ENCODE results near the gene HOXA7.

The HOXA7 gene

DNA sequence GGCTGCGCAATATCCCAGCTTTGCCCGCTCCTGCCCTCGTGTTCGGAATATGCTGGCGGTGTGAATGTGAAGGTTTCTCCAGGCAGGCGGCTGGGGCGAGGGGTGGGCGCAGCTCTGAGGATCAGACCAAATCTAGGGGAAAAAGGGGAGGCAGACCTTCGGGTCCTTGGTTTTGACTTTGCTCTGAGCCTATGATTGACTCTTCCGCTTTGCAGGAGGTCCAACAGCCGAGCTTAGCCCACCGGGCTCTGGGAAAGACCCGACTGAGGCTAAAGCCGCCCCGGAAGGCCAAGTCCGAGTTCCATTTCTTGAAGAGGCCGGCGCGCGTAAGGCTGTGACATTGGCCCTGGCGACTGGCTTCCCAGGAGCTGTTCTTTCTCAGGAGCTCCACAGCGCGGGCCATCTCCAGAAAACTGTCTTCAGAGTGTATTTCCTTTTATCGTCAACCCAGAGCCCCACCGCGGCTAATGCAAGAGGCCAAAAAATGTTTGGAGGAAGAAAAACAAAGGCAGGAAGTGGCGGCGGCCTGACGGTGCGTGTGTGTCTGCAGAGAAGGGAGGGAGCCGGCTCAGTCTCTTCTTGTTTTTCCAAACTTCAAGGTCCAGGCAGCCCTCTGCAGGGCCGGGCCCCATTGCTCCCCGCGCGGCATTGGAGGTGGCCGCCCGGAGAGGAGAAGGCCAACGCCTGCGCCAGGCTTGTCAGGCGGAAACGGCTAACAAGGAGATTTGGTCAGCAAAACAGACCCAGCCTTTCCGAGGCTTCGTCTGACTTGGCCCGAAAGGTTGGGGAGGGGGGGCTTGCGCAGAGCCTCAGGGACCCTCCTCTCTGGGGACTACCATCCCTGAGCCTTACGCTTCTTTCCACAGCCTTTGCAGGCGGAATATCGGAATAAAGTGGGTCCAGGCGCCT is 32.2 kb upstream of the HOXA7 start:
- DNase-seq (peak; percentile 52), ATAC-seq (ENCODE audit: insufficient read depth, low read depth) (peak; percentile 74)
- no peak for TF ChIP-seq EZH2 (IDR thresholded peaks at IDR 0.05; ENCODE audit: borderline replicate concordance, low read depth, low read length, severe bottlenecking)
- TF ChIP-seq, protein P1, sequence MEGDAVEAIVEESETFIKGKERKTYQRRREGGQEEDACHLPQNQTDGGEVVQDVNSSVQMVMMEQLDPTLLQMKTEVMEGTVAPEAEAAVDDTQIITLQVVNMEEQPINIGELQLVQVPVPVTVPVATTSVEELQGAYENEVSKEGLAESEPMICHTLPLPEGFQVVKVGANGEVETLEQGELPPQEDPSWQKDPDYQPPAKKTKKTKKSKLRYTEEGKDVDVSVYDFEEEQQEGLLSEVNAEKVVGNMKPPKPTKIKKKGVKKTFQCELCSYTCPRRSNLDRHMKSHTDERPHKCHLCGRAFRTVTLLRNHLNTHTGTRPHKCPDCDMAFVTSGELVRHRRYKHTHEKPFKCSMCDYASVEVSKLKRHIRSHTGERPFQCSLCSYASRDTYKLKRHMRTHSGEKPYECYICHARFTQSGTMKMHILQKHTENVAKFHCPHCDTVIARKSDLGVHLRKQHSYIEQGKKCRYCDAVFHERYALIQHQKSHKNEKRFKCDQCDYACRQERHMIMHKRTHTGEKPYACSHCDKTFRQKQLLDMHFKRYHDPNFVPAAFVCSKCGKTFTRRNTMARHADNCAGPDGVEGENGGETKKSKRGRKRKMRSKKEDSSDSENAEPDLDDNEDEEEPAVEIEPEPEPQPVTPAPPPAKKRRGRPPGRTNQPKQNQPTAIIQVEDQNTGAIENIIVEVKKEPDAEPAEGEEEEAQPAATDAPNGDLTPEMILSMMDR (IDR thresholded peaks at IDR 0.05; ENCODE audit: borderline replicate concordance, extremely low read depth, low read length, poor library complexity, severe bottlenecking) = no peak
- no peaks in the 10 kb centered on the region for H3K36me3 ChIP-seq (ENCODE audit: insufficient read depth, low read length)
- H3K4me3 ChIP-seq (ENCODE audit: low read depth in 1 of 2, low read length in 2 of 2) = peak overlapping the region in 1 of 2 experiments; percentile 22; a peak in 1 of 4 replicates
- H3K4me2 ChIP-seq (ENCODE audit: insufficient read depth, low read length) = peak overlapping the region; percentile 55
- no peak overlapping the region; the same call in 1 of the 2 replicates for H2AFZ ChIP-seq (ENCODE audit: low read depth, low read length)
- H3K9ac ChIP-seq (ENCODE audit: low read depth, low read length) = no peak overlapping the region
- peaks cover 14% of the 10 kb centered on the region for H3K27me3 ChIP-seq (ENCODE audit: insufficient read depth, low read length, poor library complexity)
- no peak overlapping the region for H3K27ac ChIP-seq (ENCODE audit: low read length)
- no peaks in the 10 kb centered on the region for H3K79me2 ChIP-seq (ENCODE audit: insufficient read depth, low read length)
- no peaks in the 10 kb centered on the region for H3K9me3 ChIP-seq (ENCODE audit: insufficient read depth, low read length, severe bottlenecking)
- H3K4me1 ChIP-seq (ENCODE audit: insufficient read depth, low read length) = peaks cover 18% of the 10 kb centered on the region
- H4K20me1 ChIP-seq (ENCODE audit: insufficient read depth, low read length) = no peaks in the 10 kb centered on the region

- peaks cover 14% of the 10 kb centered on the region for H3K27me3 ChIP-seq (ENCODE audit: insufficient read depth, low read length, poor library complexity)
Observed at GRCh38 chr7:27187475-27188385, 31.3 kb upstream of the HOXA7 start.

GRCh38 chr7:27186668-27187474 is 30.4 kb upstream of the HOXA7 start:
- H2AFZ ChIP-seq (ENCODE audit: low read depth, low read length) = no peak overlapping the region
- no peaks in the 10 kb centered on the region for H3K36me3 ChIP-seq (ENCODE audit: insufficient read depth, low read length)
- ATAC-seq (ENCODE audit: insufficient read depth, low read depth) (no peak), DNase-seq (no peak)
- TF ChIP-seq EZH2 (IDR thresholded peaks at IDR 0.05; ENCODE audit: borderline replicate concordance, low read depth, low read length, severe bottlenecking) = no peak
- TF ChIP-seq, protein P1 (IDR thresholded peaks at IDR 0.05; ENCODE audit: borderline replicate concordance, extremely low read depth, low read length, poor library complexity, severe bottlenecking) = no peak
- no peaks in the 10 kb centered on the region for H3K79me2 ChIP-seq (ENCODE audit: insufficient read depth, low read length)
- H3K9ac ChIP-seq (ENCODE audit: low read depth, low read length) = no peak overlapping the region
- H3K4me2 ChIP-seq (ENCODE audit: insufficient read depth, low read length) = no peak overlapping the region; the same call in 1 of the 2 replicates
- H3K9me3 ChIP-seq (ENCODE audit: insufficient read depth, low read length, severe bottlenecking) = no peaks in the 10 kb centered on the region
- no peaks in the 10 kb centered on the region for H4K20me1 ChIP-seq (ENCODE audit: insufficient read depth, low read length)
- peaks cover 18% of the 10 kb centered on the region for H3K4me1 ChIP-seq (ENCODE audit: insufficient read depth, low read length)
- H3K4me3 ChIP-seq (ENCODE audit: low read depth in 1 of 2, low read length in 2 of 2) = no peak overlapping the region
- H3K27me3 ChIP-seq (ENCODE audit: insufficient read depth, low read length, poor library complexity) = peaks cover 14% of the 10 kb centered on the region
- H3K27ac ChIP-seq (ENCODE audit: low read length) = no peak overlapping the region

More at GRCh38 chr7:27187475-27188385, 31.3 kb upstream of the HOXA7 start:
- TF ChIP-seq, protein P1 (IDR thresholded peaks at IDR 0.05; ENCODE audit: borderline replicate concordance, extremely low read depth, low read length, poor library complexity, severe bottlenecking) = no peak
- TF ChIP-seq EZH2 (IDR thresholded peaks at IDR 0.05; ENCODE audit: borderline replicate concordance, low read depth, low read length, severe bottlenecking) = no peak
- peaks cover 18% of the 10 kb centered on the region for H3K4me1 ChIP-seq (ENCODE audit: insufficient read depth, low read length)
- H2AFZ ChIP-seq (ENCODE audit: low read depth, low read length) = no peak overlapping the region
- no peak overlapping the region for H3K27ac ChIP-seq (ENCODE audit: low read length)
- H4K20me1 ChIP-seq (ENCODE audit: insufficient read depth, low read length) = no peaks in the 10 kb centered on the region
- no peak overlapping the region for H3K9ac ChIP-seq (ENCODE audit: low read depth, low read length)
- DNase-seq = peak; percentile 41
- H3K4me3 ChIP-seq (ENCODE audit: low read depth in 1 of 2, low read length in 2 of 2) = peak overlapping the region in 1 of 2 experiments; percentile 22; a peak in 2 of 4 replicates
- H3K79me2 ChIP-seq (ENCODE audit: insufficient read depth, low read length) = no peaks in the 10 kb centered on the region
- H3K4me2 ChIP-seq (ENCODE audit: insufficient read depth, low read length) = peak overlapping the region; percentile 55
- no peaks in the 10 kb centered on the region for H3K36me3 ChIP-seq (ENCODE audit: insufficient read depth, low read length)
- ATAC-seq (ENCODE audit: insufficient read depth, low read depth) = peak; percentile 71
- H3K9me3 ChIP-seq (ENCODE audit: insufficient read depth, low read length, severe bottlenecking) = no peaks in the 10 kb centered on the region
